HCT116 (cell line): Measurements from ENCODE around the gene NFE2L3. TPM values are rescaled to one million over a fixed set of nuclear protein-coding genes. Genes with fewer than 3 reads are reported as not detected.

Experiments used
- ATAC-seq: fragments of 200-7000 bp; cut with Tn5 transposase; 2 replicates; pipeline ENCODE4 v1.9.1; 2020; ENCODE audit warnings: mild to moderate bottlenecking, moderate library complexity
- BruUV-seq: library from RNA; stranded (reverse); fragments of 400-500 nt; replicated peaks from 2 replicates; lab custom pipeline; 2021; lab: Mats Ljungman, UMichigan
- CTCF ChIA-PET: fragments of 300-600 bp; sonication (Branson Sonifier 250); formaldehyde crosslinking; loops from one replicate; lab custom pipeline; 2021; ENCODE audit warnings: antibody characterized with exemption; lab: Charles Lee
- POLR2A ChIA-PET: fragments of 300-600, 350-600 bp; sonication (Branson Sonifier 250); formaldehyde crosslinking; loops from one replicate; lab custom pipeline; 2021; ENCODE audit warnings: antibody characterized with exemption; lab: Charles Lee
- RAD21 ChIA-PET, 2 experiments: fragments of 300-600 bp; sonication (Branson Sonifier 250); formaldehyde crosslinking; loops; one replicate each; lab custom pipeline; 2023; ENCODE audit warnings: low total read pairs in 2 of 2; ENCODE audit not compliant: uncharacterized antibody in 2 of 2, unreplicated experiment in 2 of 2, low non-redundant PET in 1 of 2; lab: Charles Lee
- DNase-seq: peaks from one replicate; pipeline ENCODE4 v3.0.0-alpha.2; 2010; ENCODE audit warnings: low read depth, low spot score
- H2AFZ ChIP-seq: fragments of 200-600 bp; shearing (Covaris generic), sonication (generic); 2 replicates; pipeline ENCODE4 v1.6.1; 2017; ENCODE audit warnings: low read depth, mixed run types, mixed read lengths, antibody characterized with exemption, low read length; ENCODE audit not compliant: poor library complexity, severe bottlenecking
- H3K27ac ChIP-seq: 2 replicates; pipeline ENCODE4 v1.5.1; 2012; ENCODE audit warnings: low read depth, low read length
- H3K27me3 ChIP-seq: fragments of 200-600 bp; sonication (generic); 2 replicates; pipeline ENCODE4 v1.6.1; 2016; ENCODE audit warnings: mixed run types, low read length, mixed read lengths; ENCODE audit not compliant: insufficient read depth
- H3K36me3 ChIP-seq, 2 experiments: fragments of 200-500 bp in 1 of 2; fragments of 200-600 bp in 1 of 2; sonication (Bioruptor generic) in 1 of 2; sonication (generic) in 1 of 2; 2 replicates each; pipeline versions ENCODE4 v1.5.1 to v1.6.1; 2014 to 2016; ENCODE audit warnings: low read length in 2 of 2, inconsistent platforms in 1 of 2, mixed read lengths in 1 of 2, mixed run types in 1 of 2; ENCODE audit not compliant: insufficient read depth in 2 of 2, control insufficient read depth in 1 of 2
- H3K4me1 ChIP-seq, 2 experiments: fragments of 200-600 bp in 1 of 2; sonication (generic) in 1 of 2; 2 replicates each; pipeline versions ENCODE4 v1.5.1 to v1.6.1; 2012 to 2017; ENCODE audit warnings: low read length in 2 of 2, inconsistent platforms in 1 of 2, mild to moderate bottlenecking in 1 of 2, mixed read lengths in 1 of 2, mixed run types in 1 of 2, moderate library complexity in 1 of 2; ENCODE audit not compliant: insufficient read depth in 2 of 2, control insufficient read depth in 1 of 2
- H3K4me2 ChIP-seq: fragments of 200-600 bp; sonication (generic); 2 replicates; pipeline ENCODE4 v1.6.1; 2017; ENCODE audit warnings: mixed run types, low read length, mixed read lengths
- H3K4me3 ChIP-seq, 2 experiments: fragments of 200-600 bp in 1 of 2; sonication (generic) in 1 of 2; replicated peaks in 1 of 2; 2 replicates each; pipeline ENCODE4 v1.5.1; 2011 to 2016; ENCODE audit warnings: low read length in 2 of 2, control low read depth in 1 of 2, low read depth in 1 of 2, mild to moderate bottlenecking in 1 of 2, mixed read lengths in 1 of 2, mixed run types in 1 of 2
- H3K79me2 ChIP-seq: fragments of 200-600 bp; sonication (generic); 2 replicates; pipeline ENCODE4 v1.6.1; 2017; ENCODE audit warnings: mild to moderate bottlenecking, mixed run types, low read length, moderate library complexity, mixed read lengths; ENCODE audit not compliant: insufficient read depth
- H3K9ac ChIP-seq: fragments of 200-600 bp; sonication (generic); 2 replicates; pipeline ENCODE4 v1.6.1; 2016; ENCODE audit warnings: low read length, mixed read lengths
- H3K9me2 ChIP-seq: fragments of 200-600 bp; sonication (generic), shearing (Covaris generic); 2 replicates; pipeline ENCODE4 v1.6.1; 2017; ENCODE audit warnings: mixed run types, mild to moderate bottlenecking, moderate library complexity; ENCODE audit not compliant: insufficient read depth
- H3K9me3 ChIP-seq, 2 experiments: fragments of 200-500 bp in 1 of 2; fragments of 200-600 bp in 1 of 2; sonication (Bioruptor generic) in 1 of 2; sonication (generic) in 1 of 2; 2 replicates each; pipeline ENCODE4 v1.6.1; 2014 to 2017; ENCODE audit warnings: low read length in 2 of 2, mixed read lengths in 2 of 2, inconsistent platforms in 1 of 2, low read depth in 1 of 2, mild to moderate bottlenecking in 1 of 2, mixed run types in 1 of 2, moderate library complexity in 1 of 2; ENCODE audit not compliant: control insufficient read depth in 1 of 2, insufficient read depth in 1 of 2
- H4K20me1 ChIP-seq: fragments of 200-600 bp; sonication (generic), shearing (Covaris generic); 2 replicates; pipeline ENCODE4 v1.6.1; 2017; ENCODE audit warnings: mixed run types, mild to moderate bottlenecking, moderate library complexity; ENCODE audit not compliant: insufficient read depth
- CBX3 ChIP-seq: IDR thresholded peaks from 2 replicates; pipeline ENCODE4 v1.6.1; 2012; ENCODE audit warnings: low read depth
- EGR1 ChIP-seq: IDR thresholded peaks from 2 replicates; pipeline ENCODE4 v1.6.1; 2012; ENCODE audit warnings: low read depth
- ELF1 ChIP-seq: IDR thresholded peaks from 2 replicates; pipeline ENCODE4 v1.6.1; 2012; ENCODE audit warnings: low read depth, borderline replicate concordance
- EZH2phosphoT487 ChIP-seq: fragments of 200-600 bp; IDR thresholded peaks from 2 replicates; pipeline ENCODE4 v1.6.1; 2018; ENCODE audit warnings: antibody characterized with exemption, borderline replicate concordance
- SP1 ChIP-seq: IDR thresholded peaks from 2 replicates; pipeline ENCODE4 v1.6.1; 2012; ENCODE audit warnings: low read depth
- SRF ChIP-seq: IDR thresholded peaks from 2 replicates; pipeline ENCODE4 v1.6.1; 2012; ENCODE audit warnings: low read depth
- TCF7L2 ChIP-seq: IDR thresholded peaks from 2 replicates; pipeline ENCODE4 v1.7.0; 2011; ENCODE audit warnings: borderline replicate concordance, inconsistent platforms; ENCODE audit not compliant: insufficient read depth, insufficient read length; ENCODE audit errors: extremely low read depth
- YY1 ChIP-seq: IDR thresholded peaks from 2 replicates; pipeline ENCODE4 v1.6.1; 2011; ENCODE audit warnings: low read length, low read depth, moderate library complexity, mild to moderate bottlenecking; ENCODE audit not compliant: insufficient replicate concordance; ENCODE audit errors: extremely low read depth
- intact Hi-C: fragments of 100-400 bp; cut with micrococcal nuclease; formaldehyde crosslinking; loops from 2 replicates; pipeline ENCODE4 v1.10.0; 2022
- total RNA-seq: library from RNA; stranded (reverse); gene quantifications from one replicate; pipeline ENCODE4 v1.2.1, GENCODE V29; 2021; ENCODE audit not compliant: unreplicated experiment
- TF ChIP-seq, protein P1 (sequence below): IDR thresholded peaks from 2 replicates; pipeline ENCODE4 v1.6.1; 2012
- TF ChIP-seq, protein P2 (sequence below), 3 experiments: fragments of 200-600 bp in 1 of 3; sonication (generic) in 1 of 3; IDR thresholded peaks in 2 of 3; conservative IDR thresholded peaks in 1 of 3; 2 replicates each; pipeline ENCODE4 v1.5.1; 2012 to 2017; ENCODE audit warnings: low read depth in 2 of 3, low read length in 2 of 3, antibody characterized with exemption in 1 of 3, borderline replicate concordance in 1 of 3, control low read depth in 1 of 3, mild to moderate bottlenecking in 1 of 3, mixed read lengths in 1 of 3, mixed run types in 1 of 3, moderate library complexity in 1 of 3; ENCODE audit not compliant: insufficient read depth in 1 of 3
- TF ChIP-seq, protein P3 (sequence below): IDR thresholded peaks from 2 replicates; pipeline ENCODE4 v1.6.1; 2011; ENCODE audit warnings: mild to moderate bottlenecking, low read length, moderate library complexity; ENCODE audit not compliant: insufficient replicate concordance; ENCODE audit errors: extremely low read depth

Gene NFE2L3
- total RNA-seq, 1 experiment from 2014 or later, result 27.0 TPM

DNA sequence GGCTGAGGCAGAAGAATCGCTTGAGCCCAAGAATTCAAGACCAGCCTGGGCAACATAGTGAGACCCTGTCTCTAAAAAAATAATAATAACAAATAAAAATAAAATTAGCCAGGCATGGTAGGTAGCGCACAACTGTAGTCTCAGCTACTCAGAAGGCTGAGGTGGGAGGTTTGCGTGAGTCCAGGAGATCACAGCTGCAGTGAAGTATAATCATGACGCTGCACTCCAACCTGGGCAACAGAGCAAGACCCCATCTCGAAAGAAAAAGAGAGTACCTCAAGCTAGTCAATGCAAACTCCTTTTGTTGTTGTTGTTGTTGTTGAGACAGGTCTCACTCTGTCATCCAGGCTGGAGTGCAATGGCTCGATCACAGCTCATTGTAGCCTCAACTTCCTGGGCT lies 34.0 kb upstream of the NFE2L3 start:
- Histone ChIP-seq H2AFZ (no peak overlapping the region), H4K20me1 (no peaks in the 10 kb centered on the region), H3K9me3 (no peaks in the 10 kb centered on the region), H3K9ac (no peak overlapping the region), H3K27me3 (no peaks in the 10 kb centered on the region), H3K79me2 (no peaks in the 10 kb centered on the region), H3K9me2 (no peaks in the 10 kb centered on the region), H3K4me2 (no peak overlapping the region), H3K4me3 (no peak overlapping the region), H3K27ac (no peak overlapping the region), H3K36me3 (no peaks in the 10 kb centered on the region), H3K4me1 (no peaks in the 10 kb centered on the region)
- BruUV-seq, result no TSS peak
- ChIA-PET POLR2A (no interaction called here), RAD21 (no interaction called here), CTCF (interaction anchor here (0.9 to 1.3 kb wide), 2 partner anchors 27 to 225 kb away, joined by 4 read pairs; no protein-coding TSS in a partner anchor)
- intact Hi-C loops, result no loop called here
- DNase-seq (no peak), ATAC-seq (no peak)
- TF ChIP-seq YY1, result no peak
- no peak for TF ChIP-seq CBX3
- TF ChIP-seq EGR1, result no peak
- no peak for TF ChIP-seq EZH2phosphoT487

DNA sequence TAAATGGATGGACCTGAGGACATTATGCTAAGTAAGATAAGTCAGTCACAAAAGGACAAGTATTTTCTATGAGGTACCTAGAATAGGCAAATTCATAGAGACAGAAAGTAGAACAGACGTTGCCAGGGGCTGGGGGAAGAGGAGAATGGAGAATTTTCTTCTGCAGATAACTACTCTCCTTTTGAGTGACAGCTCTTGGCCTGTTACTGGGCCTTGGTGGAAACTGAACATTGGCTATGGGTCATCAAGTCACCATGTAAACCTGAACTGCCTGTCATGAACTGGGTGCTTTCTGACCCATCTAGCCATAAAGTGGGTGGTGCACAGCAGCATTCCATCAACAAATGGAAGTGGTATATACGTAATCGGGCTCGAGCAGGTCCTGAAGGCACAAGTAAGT lies 29.3 kb upstream of the NFE2L3 start:
- Histone ChIP-seq H3K27me3 (no peaks in the 10 kb centered on the region), H2AFZ (no peak overlapping the region), H3K36me3 (no peaks in the 10 kb centered on the region), H3K79me2 (no peaks in the 10 kb centered on the region), H4K20me1 (no peaks in the 10 kb centered on the region), H3K9me3 (no peaks in the 10 kb centered on the region), H3K27ac (no peak overlapping the region), H3K9ac (no peak overlapping the region), H3K4me2 (no peak overlapping the region), H3K4me3 (no peak overlapping the region), H3K4me1 (no peaks in the 10 kb centered on the region), H3K9me2 (no peaks in the 10 kb centered on the region)
- RAD21 ChIA-PET, result no interaction called here
- intact Hi-C loops, result no loop called here
- no TSS peak for BruUV-seq
- ATAC-seq, result no peak
- CTCF ChIA-PET, result no interaction called here
- no peak for DNase-seq
- TF ChIP-seq, protein P1, sequence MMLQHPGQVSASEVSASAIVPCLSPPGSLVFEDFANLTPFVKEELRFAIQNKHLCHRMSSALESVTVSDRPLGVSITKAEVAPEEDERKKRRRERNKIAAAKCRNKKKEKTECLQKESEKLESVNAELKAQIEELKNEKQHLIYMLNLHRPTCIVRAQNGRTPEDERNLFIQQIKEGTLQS, result no peak
- no peak for TF ChIP-seq EZH2phosphoT487
- TF ChIP-seq, protein P2, sequence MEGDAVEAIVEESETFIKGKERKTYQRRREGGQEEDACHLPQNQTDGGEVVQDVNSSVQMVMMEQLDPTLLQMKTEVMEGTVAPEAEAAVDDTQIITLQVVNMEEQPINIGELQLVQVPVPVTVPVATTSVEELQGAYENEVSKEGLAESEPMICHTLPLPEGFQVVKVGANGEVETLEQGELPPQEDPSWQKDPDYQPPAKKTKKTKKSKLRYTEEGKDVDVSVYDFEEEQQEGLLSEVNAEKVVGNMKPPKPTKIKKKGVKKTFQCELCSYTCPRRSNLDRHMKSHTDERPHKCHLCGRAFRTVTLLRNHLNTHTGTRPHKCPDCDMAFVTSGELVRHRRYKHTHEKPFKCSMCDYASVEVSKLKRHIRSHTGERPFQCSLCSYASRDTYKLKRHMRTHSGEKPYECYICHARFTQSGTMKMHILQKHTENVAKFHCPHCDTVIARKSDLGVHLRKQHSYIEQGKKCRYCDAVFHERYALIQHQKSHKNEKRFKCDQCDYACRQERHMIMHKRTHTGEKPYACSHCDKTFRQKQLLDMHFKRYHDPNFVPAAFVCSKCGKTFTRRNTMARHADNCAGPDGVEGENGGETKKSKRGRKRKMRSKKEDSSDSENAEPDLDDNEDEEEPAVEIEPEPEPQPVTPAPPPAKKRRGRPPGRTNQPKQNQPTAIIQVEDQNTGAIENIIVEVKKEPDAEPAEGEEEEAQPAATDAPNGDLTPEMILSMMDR (IDR thresholded peaks at IDR 0.05 in 2 of 3, conservative IDR thresholded peaks at IDR 0.05 in 1 of 3; ENCODE audit: borderline replicate concordance in 1 of 3, insufficient read depth in 1 of 3, low read depth in 2 of 3, low read length in 2 of 3), result no peak
- TF ChIP-seq TCF7L2, result no peak
- TF ChIP-seq, protein P3, sequence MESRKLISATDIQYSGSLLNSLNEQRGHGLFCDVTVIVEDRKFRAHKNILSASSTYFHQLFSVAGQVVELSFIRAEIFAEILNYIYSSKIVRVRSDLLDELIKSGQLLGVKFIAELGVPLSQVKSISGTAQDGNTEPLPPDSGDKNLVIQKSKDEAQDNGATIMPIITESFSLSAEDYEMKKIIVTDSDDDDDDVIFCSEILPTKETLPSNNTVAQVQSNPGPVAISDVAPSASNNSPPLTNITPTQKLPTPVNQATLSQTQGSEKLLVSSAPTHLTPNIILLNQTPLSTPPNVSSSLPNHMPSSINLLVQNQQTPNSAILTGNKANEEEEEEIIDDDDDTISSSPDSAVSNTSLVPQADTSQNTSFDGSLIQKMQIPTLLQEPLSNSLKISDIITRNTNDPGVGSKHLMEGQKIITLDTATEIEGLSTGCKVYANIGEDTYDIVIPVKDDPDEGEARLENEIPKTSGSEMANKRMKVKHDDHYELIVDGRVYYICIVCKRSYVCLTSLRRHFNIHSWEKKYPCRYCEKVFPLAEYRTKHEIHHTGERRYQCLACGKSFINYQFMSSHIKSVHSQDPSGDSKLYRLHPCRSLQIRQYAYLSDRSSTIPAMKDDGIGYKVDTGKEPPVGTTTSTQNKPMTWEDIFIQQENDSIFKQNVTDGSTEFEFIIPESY, result no peak
- TF ChIP-seq SRF, result no peak
- no peak for TF ChIP-seq ELF1
- no peak for TF ChIP-seq SP1
- POLR2A ChIA-PET, result no interaction called here
